ENCODE measurements around the gene SSX2IP.

SSX2IP gene

GRCh38 chr1:84603223-84603622 lies 87.0 kb downstream of the SSX2IP start:
- Histone ChIP-seq H3K4me1 (ENCODE audit: control insufficient read depth, low read length) (no peaks in the 10 kb centered on the region), H3K36me3 (ENCODE audit: control insufficient read depth, low read length) (no peaks in the 10 kb centered on the region), H3K27ac (ENCODE audit: low read depth, low read length) (no peak overlapping the region), H3K9me3 (ENCODE audit: control insufficient read depth, insufficient read depth, low read length) (peaks cover 32% of the 10 kb centered on the region; the same call in 1 of the 2 replicates), H3K27me3 (ENCODE audit: control insufficient read depth, low read length) (no peaks in the 10 kb centered on the region), H3F3A (ENCODE audit: control insufficient read depth, insufficient read depth) (no peaks in the 10 kb centered on the region), H3K4me3 (ENCODE audit: low read length) (no peak overlapping the region), H3K79me2 (ENCODE audit: control insufficient read depth, low read length) (no peaks in the 10 kb centered on the region), H4K20me1 (ENCODE audit: control insufficient read depth, insufficient read depth, low read depth, low read length) (no peaks in the 10 kb centered on the region), H3K9me2 (replicated peaks; ENCODE audit: control insufficient read depth, low read length) (no peaks in the 10 kb centered on the region), H3K4me2 (ENCODE audit: low read length) (no peak overlapping the region)
- TF ChIP-seq EZH2phosphoT487 (IDR thresholded peaks at IDR 0.05; ENCODE audit: borderline replicate concordance, low read length), result no peak
- TF ChIP-seq, protein P1, sequence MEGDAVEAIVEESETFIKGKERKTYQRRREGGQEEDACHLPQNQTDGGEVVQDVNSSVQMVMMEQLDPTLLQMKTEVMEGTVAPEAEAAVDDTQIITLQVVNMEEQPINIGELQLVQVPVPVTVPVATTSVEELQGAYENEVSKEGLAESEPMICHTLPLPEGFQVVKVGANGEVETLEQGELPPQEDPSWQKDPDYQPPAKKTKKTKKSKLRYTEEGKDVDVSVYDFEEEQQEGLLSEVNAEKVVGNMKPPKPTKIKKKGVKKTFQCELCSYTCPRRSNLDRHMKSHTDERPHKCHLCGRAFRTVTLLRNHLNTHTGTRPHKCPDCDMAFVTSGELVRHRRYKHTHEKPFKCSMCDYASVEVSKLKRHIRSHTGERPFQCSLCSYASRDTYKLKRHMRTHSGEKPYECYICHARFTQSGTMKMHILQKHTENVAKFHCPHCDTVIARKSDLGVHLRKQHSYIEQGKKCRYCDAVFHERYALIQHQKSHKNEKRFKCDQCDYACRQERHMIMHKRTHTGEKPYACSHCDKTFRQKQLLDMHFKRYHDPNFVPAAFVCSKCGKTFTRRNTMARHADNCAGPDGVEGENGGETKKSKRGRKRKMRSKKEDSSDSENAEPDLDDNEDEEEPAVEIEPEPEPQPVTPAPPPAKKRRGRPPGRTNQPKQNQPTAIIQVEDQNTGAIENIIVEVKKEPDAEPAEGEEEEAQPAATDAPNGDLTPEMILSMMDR (IDR thresholded peaks at IDR 0.05; ENCODE audit: low read depth, low read length, poor library complexity, severe bottlenecking), result no peak

DNA sequence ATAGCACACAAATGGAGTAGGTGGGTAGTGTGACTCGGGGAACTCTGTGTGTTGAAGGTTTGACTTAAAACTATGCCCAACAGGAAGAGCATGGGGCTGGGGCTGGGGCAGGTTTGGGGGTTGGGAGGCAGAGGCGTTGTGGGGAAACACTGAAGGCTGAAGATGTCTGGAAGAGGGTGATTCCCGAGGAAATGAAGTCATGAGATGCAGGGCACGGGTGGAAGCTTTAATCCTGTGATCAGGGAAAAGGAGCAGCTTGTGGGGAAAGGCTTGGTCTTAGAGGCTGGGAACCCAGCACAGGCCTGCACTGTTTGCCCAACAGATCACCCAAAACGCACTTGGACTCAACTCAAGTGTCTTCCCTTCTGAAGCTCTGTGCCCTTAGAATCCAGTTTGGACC lies 89.5 kb downstream of the SSX2IP start:
- Histone ChIP-seq H3F3A (ENCODE audit: control insufficient read depth, insufficient read depth) (no peaks in the 10 kb centered on the region), H3K9me3 (ENCODE audit: control insufficient read depth, insufficient read depth, low read length) (peaks cover 19% of the 10 kb centered on the region; the same call in 1 of the 2 replicates), H3K27ac (ENCODE audit: low read depth, low read length) (no peak overlapping the region), H3K4me1 (ENCODE audit: control insufficient read depth, low read length) (no peaks in the 10 kb centered on the region), H3K36me3 (ENCODE audit: control insufficient read depth, low read length) (no peaks in the 10 kb centered on the region), H4K20me1 (ENCODE audit: control insufficient read depth, insufficient read depth, low read depth, low read length) (no peaks in the 10 kb centered on the region), H3K79me2 (ENCODE audit: control insufficient read depth, low read length) (no peaks in the 10 kb centered on the region), H3K4me3 (ENCODE audit: low read length) (no peak overlapping the region), H3K9me2 (replicated peaks; ENCODE audit: control insufficient read depth, low read length) (no peaks in the 10 kb centered on the region), H3K27me3 (ENCODE audit: control insufficient read depth, low read length) (no peaks in the 10 kb centered on the region), H3K4me2 (ENCODE audit: low read length) (no peak overlapping the region)
- TF ChIP-seq EZH2phosphoT487 (IDR thresholded peaks at IDR 0.05; ENCODE audit: borderline replicate concordance, low read length), result no peak
- TF ChIP-seq, protein P1 (IDR thresholded peaks at IDR 0.05; ENCODE audit: low read depth, low read length, poor library complexity, severe bottlenecking), result no peak

- Histone ChIP-seq H3K4me1 (ENCODE audit: control insufficient read depth, low read length) (no peaks in the 10 kb centered on the region), H3K9me2 (replicated peaks; ENCODE audit: control insufficient read depth, low read length) (no peaks in the 10 kb centered on the region), H3K9me3 (ENCODE audit: control insufficient read depth, insufficient read depth, low read length) (peaks cover 2% of the 10 kb centered on the region; the same call in 1 of the 2 replicates), H3K4me3 (ENCODE audit: low read length) (no peak overlapping the region), H3K27me3 (ENCODE audit: control insufficient read depth, low read length) (no peaks in the 10 kb centered on the region), H4K20me1 (ENCODE audit: control insufficient read depth, insufficient read depth, low read depth, low read length) (no peaks in the 10 kb centered on the region), H3K36me3 (ENCODE audit: control insufficient read depth, low read length) (no peaks in the 10 kb centered on the region), H3K4me2 (ENCODE audit: low read length) (no peak overlapping the region), H3K27ac (ENCODE audit: low read depth, low read length) (no peak overlapping the region), H3K79me2 (ENCODE audit: control insufficient read depth, low read length) (no peaks in the 10 kb centered on the region), H3F3A (ENCODE audit: control insufficient read depth, insufficient read depth) (no peaks in the 10 kb centered on the region)
- no peak for TF ChIP-seq EZH2phosphoT487 (IDR thresholded peaks at IDR 0.05; ENCODE audit: borderline replicate concordance, low read length)
- TF ChIP-seq, protein P1 (IDR thresholded peaks at IDR 0.05; ENCODE audit: low read depth, low read length, poor library complexity, severe bottlenecking), result no peak
Observed at GRCh38 chr1:84598846-84599741, 91.2 kb downstream of the SSX2IP start.

All from DOHH2 (cell line).